ENCODE results near the gene SERPINE2.

The SERPINE2 gene

DNA sequence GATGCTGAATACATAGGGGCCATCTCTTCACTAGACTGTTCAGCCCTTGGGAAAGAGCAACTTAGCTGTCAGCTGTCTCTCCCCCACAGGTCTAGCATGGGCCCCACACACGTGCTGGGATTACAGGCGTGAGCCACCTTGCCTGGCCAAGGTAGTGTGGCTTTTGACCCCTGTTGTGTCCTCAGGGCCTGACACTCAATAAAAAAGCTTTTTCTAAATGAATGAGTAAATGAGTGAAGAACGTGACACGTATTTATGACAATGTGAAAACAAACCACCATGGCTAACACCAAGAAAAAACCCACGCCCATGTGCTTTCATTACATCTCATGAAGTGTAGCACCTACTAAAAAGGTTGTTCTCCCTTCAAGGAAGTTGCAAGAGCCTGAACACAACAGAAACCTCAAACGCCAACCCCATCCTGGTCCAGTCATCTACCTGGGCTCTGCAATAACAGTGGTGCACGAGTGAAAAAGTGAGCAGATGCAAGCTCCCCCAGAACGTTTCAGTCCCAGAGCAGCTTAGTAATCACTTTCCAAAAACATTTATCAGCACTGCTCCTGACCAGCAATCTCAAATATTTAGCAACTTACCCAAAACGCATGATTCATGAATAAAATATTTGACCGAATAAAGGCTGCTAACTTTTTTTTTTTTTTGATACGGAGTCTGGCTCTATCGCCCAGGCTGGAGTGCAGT lies 97.4 kb downstream of the SERPINE2 start:
- peak; percentile 91 for DNase-seq

DNA sequence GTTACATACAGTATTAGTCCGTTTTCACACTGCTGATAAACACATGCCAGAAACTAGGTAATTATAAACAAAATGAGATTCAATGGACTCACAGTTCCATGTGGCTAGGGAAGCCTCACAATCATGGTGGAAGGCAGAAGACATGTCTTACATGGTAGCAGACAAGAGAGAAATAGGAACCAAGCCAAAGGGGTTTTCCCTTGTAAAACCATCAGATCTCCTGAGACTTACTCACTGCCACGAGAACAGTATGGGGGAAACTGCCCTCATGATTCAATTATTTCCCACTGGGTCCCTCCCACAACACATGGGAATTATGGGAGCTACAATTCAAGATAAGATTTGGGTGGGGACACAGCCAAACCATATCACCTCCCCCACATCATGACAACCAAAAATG lies 99.6 kb downstream of the SERPINE2 start:
- peak; percentile 27 for DNase-seq

DNA sequence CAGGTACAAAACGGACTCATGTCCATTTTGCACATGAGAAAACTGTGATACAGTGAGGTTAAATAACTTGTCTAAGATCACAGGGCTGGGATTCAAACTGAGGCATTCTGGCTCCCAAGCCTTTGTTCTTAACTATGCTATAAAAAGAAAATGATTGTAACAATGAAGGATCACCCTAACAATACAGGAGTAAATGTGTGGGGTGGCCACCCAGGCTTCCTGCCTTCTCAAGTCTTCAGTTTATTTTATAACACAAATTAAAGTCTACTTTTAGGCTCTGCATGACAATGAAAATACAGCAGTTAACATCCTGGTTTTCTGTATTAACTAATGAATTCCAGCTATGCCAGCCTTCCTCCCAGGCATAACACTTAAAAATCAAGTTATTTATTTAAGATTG lies 101.6 kb downstream of the SERPINE2 start:
- DNase-seq: no peak

DNA sequence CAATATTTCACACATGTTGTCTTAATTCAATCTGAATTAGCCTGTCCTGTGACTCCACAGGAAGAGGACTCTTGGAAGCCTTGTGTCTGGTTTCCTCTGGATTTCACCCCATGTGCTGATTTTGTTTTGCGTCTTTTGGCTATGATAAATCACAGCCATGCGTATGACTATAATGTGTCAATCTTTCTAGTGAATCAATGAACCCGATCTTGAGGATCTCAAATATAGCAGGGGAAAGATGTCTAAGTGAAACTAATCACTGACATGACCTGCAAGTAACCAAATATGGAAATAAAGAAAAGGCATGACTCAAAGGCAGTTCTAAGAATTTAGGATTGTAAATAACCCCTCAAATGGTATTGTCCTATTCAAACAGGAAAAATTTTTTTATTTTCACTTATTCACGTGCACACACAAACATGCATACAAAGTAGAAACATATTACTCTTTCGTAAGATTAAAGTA lies 102.2 kb downstream of the SERPINE2 start:
- DNase-seq: peak; percentile 40

DNA sequence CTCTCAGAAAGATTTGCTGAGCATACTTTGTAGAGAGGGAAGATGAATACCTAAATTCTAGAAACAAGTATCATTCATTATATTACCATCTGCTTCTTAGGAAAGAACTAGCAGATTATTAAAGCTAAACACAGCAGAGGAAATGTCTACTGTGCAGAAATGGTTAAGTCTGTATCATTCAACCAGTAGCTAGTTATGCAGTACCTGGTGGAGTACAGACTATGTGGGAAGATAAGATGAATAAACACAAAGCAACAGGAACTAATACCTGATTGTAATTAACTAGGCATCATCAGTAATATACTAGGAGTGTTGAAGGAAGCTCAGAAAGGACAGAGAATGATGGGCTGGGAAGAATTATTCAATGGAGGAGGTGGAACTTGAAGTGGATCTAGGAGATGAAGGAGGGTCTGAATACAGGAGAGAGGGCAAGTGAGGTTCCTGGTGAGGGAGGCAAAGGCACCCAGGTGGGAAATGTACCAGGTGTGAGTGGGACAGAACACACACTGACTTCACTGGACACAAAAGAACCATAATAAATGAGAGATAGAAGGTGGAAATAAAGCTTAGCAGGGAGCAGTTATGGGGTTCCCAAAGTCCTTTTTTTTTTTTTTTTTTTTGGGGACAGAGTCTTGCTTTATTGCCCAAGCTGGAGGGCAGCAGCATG lies 103.5 kb downstream of the SERPINE2 start:
- DNase-seq: no peak

DNA sequence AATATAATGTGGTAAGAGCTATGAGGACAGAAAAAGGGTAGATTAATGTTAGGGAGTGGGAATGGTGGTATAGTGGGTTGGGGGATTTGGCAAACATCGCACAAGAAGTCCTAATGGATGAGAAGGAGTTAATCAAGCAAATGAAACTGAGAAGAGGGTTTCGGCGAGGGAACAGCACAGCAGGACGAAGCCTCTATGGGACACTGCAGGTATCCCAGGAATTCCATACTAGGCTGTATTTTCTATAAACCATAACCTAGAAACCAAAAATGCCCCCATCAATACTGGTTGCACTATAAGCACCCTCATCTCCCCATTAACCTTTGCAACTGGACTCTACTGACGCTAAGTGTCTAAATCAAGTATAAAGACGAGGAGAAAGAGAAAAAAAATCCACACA lies 104.2 kb downstream of the SERPINE2 start:
- no peak for DNase-seq

DNA sequence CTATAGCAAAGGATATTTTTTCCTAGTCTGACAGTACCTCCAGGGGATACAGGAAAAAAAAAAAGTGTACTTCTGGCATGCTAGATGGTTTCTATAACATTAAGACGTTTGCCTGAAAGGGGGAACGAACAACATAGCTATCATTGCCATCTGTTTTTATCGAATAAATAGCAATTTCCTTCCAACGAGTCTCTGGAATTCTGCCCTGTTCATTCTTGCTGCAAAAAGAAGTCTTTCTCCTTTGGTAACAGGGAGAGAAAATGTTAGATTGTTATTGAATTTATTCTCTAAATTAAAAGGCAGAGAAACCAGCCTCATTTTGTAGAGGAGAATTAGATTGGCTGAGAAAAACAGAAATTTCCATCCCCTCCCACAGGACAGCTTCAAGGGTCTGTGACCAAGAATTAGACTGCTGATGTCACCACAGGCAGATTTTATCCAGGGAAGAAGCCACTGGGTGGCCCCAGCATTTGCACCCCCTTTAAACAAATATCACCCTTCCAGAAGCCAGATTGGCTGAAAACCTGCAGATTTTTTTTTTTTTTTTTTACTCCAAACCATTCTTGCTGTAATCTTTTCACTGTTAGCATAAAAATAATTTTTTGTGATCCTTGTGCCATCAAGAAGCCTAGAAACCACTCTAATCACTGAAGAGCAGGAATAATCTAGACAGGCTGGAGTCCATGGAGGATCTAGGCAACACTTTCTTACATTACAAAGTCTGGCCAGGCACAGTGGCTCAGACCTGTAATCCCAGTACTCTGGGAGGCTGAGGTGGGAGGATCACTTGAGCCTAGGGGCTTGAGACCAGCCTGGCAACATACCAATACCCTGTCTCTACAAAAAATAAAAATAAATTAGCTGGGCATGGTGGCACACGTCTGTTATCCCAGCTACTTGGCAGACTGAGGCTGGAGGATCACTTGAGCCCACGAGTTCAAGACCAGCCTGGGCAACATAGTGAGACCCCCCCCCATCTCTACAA lies 106.0 kb downstream of the SERPINE2 start:
- no peak for DNase-seq

DNA sequence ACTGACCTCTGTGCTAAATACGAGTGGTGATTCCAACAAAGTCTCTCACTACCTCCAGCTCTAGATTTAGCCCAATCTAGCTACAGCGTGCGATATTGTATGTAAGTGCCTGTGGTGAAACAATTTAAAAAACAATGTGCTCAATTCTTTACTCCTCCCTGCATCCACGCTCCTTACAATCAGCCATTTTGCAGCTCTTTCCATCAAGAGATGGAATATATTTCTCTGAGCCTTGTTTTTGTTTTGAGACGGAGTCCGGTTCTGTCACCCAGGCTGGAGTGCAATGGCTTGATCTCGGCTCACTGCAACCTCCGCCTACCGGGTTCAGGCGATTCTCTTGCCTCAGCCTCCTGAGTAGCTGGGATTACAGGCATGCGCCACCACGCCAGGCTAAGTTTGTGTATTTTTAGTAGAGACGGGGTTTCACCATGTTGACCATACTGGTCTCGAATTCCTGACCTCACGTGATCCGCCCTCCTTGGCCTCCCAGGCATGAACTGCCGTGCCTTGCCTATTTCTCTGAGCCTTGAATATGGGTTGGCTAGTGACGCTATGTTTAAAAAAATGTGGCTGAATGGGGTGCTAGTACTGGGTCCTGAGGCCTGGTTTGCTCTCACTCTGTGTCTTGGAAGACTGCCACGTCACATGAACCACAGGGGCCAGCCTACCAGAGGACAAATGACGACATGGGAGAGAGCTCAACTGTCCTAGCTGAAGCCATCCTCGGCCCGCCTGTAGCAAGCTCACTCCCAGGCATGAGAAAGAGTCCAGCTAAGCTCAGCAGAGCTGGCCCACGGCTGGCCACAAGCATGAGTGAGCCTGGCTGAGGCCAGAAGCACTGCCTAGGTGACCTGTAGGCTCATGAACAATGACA lies 108.7 kb downstream of the SERPINE2 start:
- no peak for DNase-seq

DNA sequence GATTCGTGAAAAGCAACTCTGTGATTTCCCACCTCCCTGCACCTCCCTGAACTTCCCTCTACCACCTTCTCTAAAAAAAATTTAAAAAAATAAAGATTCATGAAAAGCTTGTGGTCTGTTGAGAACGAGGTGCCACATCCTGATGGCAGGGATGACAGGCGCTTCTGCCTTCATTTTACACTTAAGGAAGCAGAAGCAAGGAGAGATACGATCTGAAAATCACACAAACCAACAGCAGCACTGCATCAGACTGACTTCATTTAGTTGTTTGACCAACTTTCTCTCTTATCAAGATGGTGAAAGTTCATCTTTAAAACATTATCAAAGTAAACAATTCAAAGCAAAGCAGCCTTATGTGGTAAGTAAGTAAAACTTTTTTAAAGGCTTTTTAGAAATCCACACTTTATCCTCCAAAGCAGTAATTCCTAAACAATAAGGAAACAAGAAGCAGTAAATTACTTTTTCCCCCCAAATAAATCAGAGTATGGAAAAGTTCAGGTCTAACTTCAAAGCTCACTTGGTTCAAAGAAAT lies 109.4 kb downstream of the SERPINE2 start:
- no peak for DNase-seq

DNA sequence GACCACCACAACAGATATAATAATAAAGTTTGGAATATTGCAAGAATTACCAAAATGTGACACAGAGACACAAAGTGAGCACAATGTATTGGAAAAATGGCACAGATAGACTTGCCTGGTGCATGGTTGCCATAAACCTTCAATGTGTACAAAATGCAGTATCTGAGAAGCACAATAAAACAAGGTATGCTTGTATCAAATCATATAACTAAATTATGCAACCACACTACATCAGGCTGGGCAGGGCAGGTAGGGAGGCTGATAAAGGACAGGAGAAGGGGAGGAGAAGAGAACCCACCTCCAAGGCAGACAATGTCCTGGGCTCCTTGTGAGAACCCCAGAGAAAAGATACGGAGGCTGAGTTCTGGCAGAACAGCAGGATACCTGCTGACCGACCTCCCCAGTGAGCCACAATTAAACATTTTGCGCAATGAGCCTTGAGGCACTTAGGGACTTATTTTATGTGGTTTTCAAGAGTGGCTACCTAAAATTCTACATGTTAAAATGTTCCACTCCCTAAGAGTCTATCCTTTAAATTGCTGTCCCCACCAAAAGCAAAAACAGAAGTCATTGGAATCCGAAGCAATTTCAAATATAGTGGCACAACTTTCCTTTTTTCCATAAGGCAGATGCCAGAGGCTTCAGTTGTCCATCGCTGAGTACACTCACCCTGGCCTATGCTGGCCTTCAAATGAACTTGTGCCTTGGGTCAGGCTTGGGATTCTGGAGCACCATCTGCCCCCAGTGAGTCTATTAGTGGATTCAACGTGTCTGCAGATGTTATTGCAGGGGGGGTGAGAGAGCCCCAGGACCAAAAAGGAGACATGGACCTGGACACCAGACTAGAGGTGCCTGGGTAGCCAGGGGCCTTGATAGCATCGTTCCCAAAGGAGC lies 110.7 kb downstream of the SERPINE2 start:
- no peak for DNase-seq

DNA sequence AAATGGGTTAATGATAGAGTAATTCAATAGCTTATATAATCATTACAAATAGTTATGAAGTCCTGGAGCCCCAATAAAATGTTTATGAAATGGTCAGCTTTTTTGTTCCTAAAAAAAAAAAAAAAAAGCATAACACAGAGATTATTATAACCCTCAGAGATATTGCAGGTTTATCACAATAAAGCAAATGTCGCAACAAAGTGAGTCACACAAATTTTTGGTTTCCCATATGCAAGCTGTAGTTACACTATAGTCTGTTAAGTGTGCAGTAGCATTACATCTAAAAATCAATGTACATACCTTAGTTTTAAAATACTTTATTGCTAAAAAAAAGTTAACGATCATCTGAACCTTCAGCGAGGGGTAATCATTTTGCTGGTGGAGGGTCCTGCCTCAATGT lies 114.0 kb downstream of the SERPINE2 start:
- peak; percentile 59 for DNase-seq
